GM12878 (cell line): ENCODE data around the gene CEP76. TPM values are rescaled to one million over a fixed set of nuclear protein-coding genes. Genes with fewer than 3 reads are reported as not detected.
A peak's percentile ranks its signal among the peaks of the same experiment; 100 is the strongest.

Source experiments
- ATAC-seq: fragments of 200-7000 bp; cut with Tn5 transposase; 3 replicates; pipeline ENCODE4 v1.9.1; 2020; ENCODE audit warnings: mild to moderate bottlenecking, moderate library complexity
- BruUV-seq: library from RNA; stranded (reverse); fragments of 400-500 nt; replicated peaks from 2 replicates; lab custom pipeline; 2021; lab: Mats Ljungman, UMichigan
- CTCF ChIA-PET: fragments of 300-600 bp; sonication (Branson Sonifier 250); formaldehyde crosslinking; extraction: SDS; loops from one replicate; lab custom pipeline; 2021; ENCODE audit warnings: inconsistent platforms; lab: Yijun Ruan, JAX
- POLR2A ChIA-PET: fragments of 350-600 bp; formaldehyde crosslinking; extraction: SDS; loops from one replicate; lab custom pipeline; 2021; ENCODE audit warnings: inconsistent platforms; lab: Charles Lee
- RAD21 ChIA-PET: fragments of 300-600 bp; sonication (Branson Sonifier 250); formaldehyde crosslinking; loops from one replicate; lab custom pipeline; 2023; ENCODE audit warnings: antibody characterized with exemption; ENCODE audit not compliant: unreplicated experiment; lab: Charles Lee
- SMC1A ChIA-PET: fragments of 300-600 bp; sonication (Branson Sonifier 250); formaldehyde crosslinking; loops from one replicate; lab custom pipeline; 2023; ENCODE audit not compliant: unreplicated experiment, uncharacterized antibody; lab: Charles Lee
- DNase-seq: peaks from one replicate; pipeline ENCODE4 v3.0.0-alpha.2; 2011; ENCODE audit warnings: low read depth, low spot score
- FAIRE-seq: peaks from 3 replicates; lab custom pipeline; 2011; peaks lifted over from hg19 to GRCh38; lab: Jason Lieb, UNC
- H2AFZ ChIP-seq: 2 replicates; pipeline ENCODE4 v1.6.0; 2011; ENCODE audit warnings: low read depth, low read length, control low read depth; ENCODE audit not compliant: control insufficient read depth
- H3K27ac ChIP-seq: 2 replicates; pipeline ENCODE4 v1.5.1; 2011; ENCODE audit warnings: control low read depth; ENCODE audit not compliant: control insufficient read depth, insufficient read depth
- H3K27me3 ChIP-seq, 2 experiments: replicated peaks in 1 of 2; 2 replicates each; pipeline versions ENCODE4 v1.6.0 to v1.6.1; 2011; ENCODE audit warnings: low read length in 1 of 2; ENCODE audit not compliant: control insufficient read depth in 2 of 2, insufficient read depth in 2 of 2
- H3K36me3 ChIP-seq, 2 experiments: 2 replicates each; pipeline ENCODE4 v1.5.1; 2011; ENCODE audit warnings: low read length in 1 of 2; ENCODE audit not compliant: control insufficient read depth in 2 of 2, insufficient read depth in 2 of 2
- H3K4me1 ChIP-seq: 2 replicates; pipeline ENCODE4 v1.6.1; 2011; ENCODE audit warnings: mild to moderate bottlenecking, low read length, moderate library complexity, mixed read lengths; ENCODE audit not compliant: control insufficient read depth, insufficient read depth
- H3K4me2 ChIP-seq: 2 replicates; pipeline ENCODE4 v1.6.0; 2011; ENCODE audit warnings: control low read depth; ENCODE audit not compliant: control insufficient read depth, insufficient read depth
- H3K4me3 ChIP-seq: fragments of 200-600 bp; sonication (generic); 2 replicates; pipeline ENCODE4 v1.5.1; 2016
- H3K79me2 ChIP-seq: 2 replicates; pipeline ENCODE4 v1.6.0; 2011; ENCODE audit warnings: low read length; ENCODE audit not compliant: control insufficient read depth, insufficient read depth
- H3K9ac ChIP-seq: 2 replicates; pipeline ENCODE4 v1.8.0; 2011; ENCODE audit warnings: low read length, control low read depth, mixed read lengths; ENCODE audit not compliant: control insufficient read depth, insufficient read depth
- H3K9me3 ChIP-seq: replicated peaks from 3 replicates; pipeline ENCODE4 v1.5.1; 2011; ENCODE audit warnings: mild to moderate bottlenecking, low read length; ENCODE audit not compliant: control insufficient read depth, insufficient read depth
- H4K20me1 ChIP-seq: 2 replicates; pipeline ENCODE4 v1.6.0; 2011; ENCODE audit not compliant: control insufficient read depth, insufficient read depth
- CBX5 ChIP-seq: sonication (generic); IDR thresholded peaks from 2 replicates; pipeline ENCODE4 v1.6.1; 2016; ENCODE audit warnings: low read depth, moderate library complexity, mild to moderate bottlenecking, inconsistent platforms
- CHD2 ChIP-seq: IDR thresholded peaks from 2 replicates; pipeline ENCODE4 v1.6.1; 2011; ENCODE audit warnings: low read depth, low read length, improper control_type of control experiment, borderline replicate concordance
- IKZF2 ChIP-seq, 2 experiments: fragments of 450-650 bp; IDR thresholded peaks; 2 replicates each; pipeline ENCODE4 v1.6.1; 2017; ENCODE audit warnings: mild to moderate bottlenecking in 2 of 2, moderate library complexity in 2 of 2
- KDM1A ChIP-seq: fragments of 200-600 bp; sonication (generic); IDR thresholded peaks from 2 replicates; pipeline ENCODE4 v1.6.1; 2016; ENCODE audit warnings: borderline replicate concordance
- LARP7 ChIP-seq: fragments of 450-650 bp; IDR thresholded peaks from 2 replicates; pipeline ENCODE4 v1.6.1; 2017; ENCODE audit warnings: mild to moderate bottlenecking
- MTA3 ChIP-seq: IDR thresholded peaks from 2 replicates; pipeline ENCODE4 v1.6.1; 2012; ENCODE audit warnings: low read length, inconsistent platforms, borderline replicate concordance
- MYC ChIP-seq: IDR thresholded peaks from 2 replicates; pipeline ENCODE4 v1.6.1; 2011; ENCODE audit warnings: mild to moderate bottlenecking, low read length, moderate library complexity, inconsistent platforms; ENCODE audit not compliant: insufficient read depth, insufficient replicate concordance, insufficient read length, severe bottlenecking
- NRF1 ChIP-seq: conservative IDR thresholded peaks from 2 replicates; pipeline ENCODE4 v1.6.1; 2011; ENCODE audit warnings: mild to moderate bottlenecking, low read depth, low read length, improper control_type of control experiment
- POLR2AphosphoS5 ChIP-seq: IDR thresholded peaks from 2 replicates; pipeline ENCODE4 v1.6.1; 2011; ENCODE audit warnings: mild to moderate bottlenecking, low read length, inconsistent platforms
- SMAD1 ChIP-seq: fragments of 450-650 bp; IDR thresholded peaks from 2 replicates; pipeline ENCODE4 v1.6.1; 2018; ENCODE audit warnings: mild to moderate bottlenecking, low read depth; ENCODE audit not compliant: partially characterized antibody
- SREBF1 ChIP-seq: IDR thresholded peaks from 2 replicates; pipeline ENCODE4 v1.6.1; 2012; ENCODE audit warnings: mild to moderate bottlenecking, low read length
- SREBF2 ChIP-seq: IDR thresholded peaks from 2 replicates; pipeline ENCODE4 v1.6.1; 2012; ENCODE audit warnings: mild to moderate bottlenecking, low read length
- TARDBP ChIP-seq: IDR thresholded peaks from 2 replicates; pipeline ENCODE4 v1.6.1; 2016; ENCODE audit warnings: borderline replicate concordance
- TBL1XR1 ChIP-seq: IDR thresholded peaks from 2 replicates; pipeline ENCODE4 v1.6.1; 2012; ENCODE audit warnings: low read depth, low read length, improper control_type of control experiment
- WGBS: methylation state at CpG from one replicate; pipeline ENCODE4 v1.1.6; 2016; ENCODE audit warnings: low lambda C conversion rate; ENCODE audit not compliant: insufficient replicate concordance, insufficient coverage; ENCODE audit errors: missing lambda C conversion rate; 5-methylcytosine and 5-hydroxymethylcytosine counted together
- in situ Hi-C: fragments of 300-500 bp; cut with MboI; formaldehyde crosslinking; loops from 9 replicates; pipeline ENCODE4 v1.14.3; 2018; ENCODE audit warnings: mixed read lengths
- intact Hi-C: fragments of 100-400 bp; cut with micrococcal nuclease; formaldehyde crosslinking; loops from one replicate; pipeline ENCODE4 v1.14.2; 2022; ENCODE audit not compliant: unreplicated experiment
- polyA plus RNA-seq, 11 experiments: library from polyadenylated mRNA; depleted of rRNA in 4 of 11; unstranded in 6 of 11; stranded (reverse) in 5 of 11; fragments of >200 nt; fragmentation: Nextera tagmentation in 4 of 11; fragmentation: Illumina TruSeq in 1 of 11; extraction: Ambion mirVana in 4 of 11; extraction: Trizol in 1 of 11; gene quantifications; 1 replicate in 1 of 11; 2 replicates in 10 of 11; pipeline versions ENCODE4 v1.2.1 to v1.2.3, GENCODE V29; 2011 to 2016; ENCODE audit warnings: inconsistent platforms in 2 of 11, missing spikeins in 2 of 11, low read depth in 1 of 11
- total RNA-seq, 4 experiments: library from RNA; depleted of rRNA in 3 of 4; stranded (reverse); fragments of >200 nt in 3 of 4; fragmentation: Illumina TruSeq in 1 of 4; extraction: Trizol in 1 of 4; gene quantifications; 2 replicates each; pipeline versions ENCODE4 v1.2.1 to v1.2.3, GENCODE V29; 2013 to 2021
- TF ChIP-seq, protein P1 (sequence below): IDR thresholded peaks from 2 replicates; pipeline ENCODE4 v1.6.1; 2012; ENCODE audit warnings: mild to moderate bottlenecking, low read depth, low read length
- TF ChIP-seq, protein P2 (sequence below): fragments of 450-650 bp; IDR thresholded peaks from 2 replicates; pipeline ENCODE4 v1.6.1; 2017; ENCODE audit warnings: borderline replicate concordance

Gene CEP76
- total and polyA plus RNA-seq, 10 of the 15 experiments (the other 5 are each of a cell fraction or from before 2014, with no cell fraction given) = 3.9 to 14.9 (median 13.2) TPM

DNA sequence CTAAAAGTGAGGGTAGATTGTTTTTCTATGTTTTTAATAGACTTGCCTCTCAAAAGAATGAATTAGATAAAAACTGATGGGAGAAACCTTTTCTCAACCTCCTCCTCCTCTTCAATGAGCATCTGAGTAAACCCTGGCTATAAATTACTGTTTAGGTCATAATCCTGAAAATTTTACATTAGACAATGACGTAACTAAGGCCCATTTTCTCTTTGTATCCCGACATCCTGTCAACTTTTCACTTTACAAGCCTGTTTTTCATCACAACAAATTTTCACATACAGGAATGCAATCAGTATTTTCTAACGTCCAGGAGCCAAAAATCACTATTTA lies 46.0 kb downstream of the CEP76 start:
- H3K27me3 ChIP-seq = peaks cover 0 to 2% of the 10 kb centered on the region in 2 experiments; a peak in 2 of 4 replicates
- in situ Hi-C loops = no loop called here
- DNase-seq = no peak
- H2AFZ ChIP-seq = no peak overlapping the region
- H3K27ac ChIP-seq = no peak overlapping the region
- no peak overlapping the region for H3K9ac ChIP-seq
- SMC1A ChIA-PET = no interaction called here
- CTCF ChIA-PET = no interaction called here
- H3K79me2 ChIP-seq = no peaks in the 10 kb centered on the region
- RAD21 ChIA-PET = no interaction called here
- POLR2A ChIA-PET = no interaction called here
- no peaks in the 10 kb centered on the region for H3K36me3 ChIP-seq
- H3K9me3 ChIP-seq = no peaks in the 10 kb centered on the region
- FAIRE-seq = no peak
- H4K20me1 ChIP-seq = no peaks in the 10 kb centered on the region
- H3K4me1 ChIP-seq = no peaks in the 10 kb centered on the region
- no peak for ATAC-seq
- 28% methylated on average over 3 of the region's 3 CpGs for WGBS
- intact Hi-C loops = loop anchor here (5.0 kb wide), 1 partner anchor 114 kb away; no protein-coding TSS in a partner anchor
- peak overlapping the region; percentile 28 for H3K4me2 ChIP-seq
- H3K4me3 ChIP-seq = peak overlapping the region; percentile 53; the same call in 1 of the 2 replicates
- no TSS peak for BruUV-seq
- TF ChIP-seq MYC = no peak
- TF ChIP-seq SMAD1 = no peak
- TF ChIP-seq, protein P1, sequence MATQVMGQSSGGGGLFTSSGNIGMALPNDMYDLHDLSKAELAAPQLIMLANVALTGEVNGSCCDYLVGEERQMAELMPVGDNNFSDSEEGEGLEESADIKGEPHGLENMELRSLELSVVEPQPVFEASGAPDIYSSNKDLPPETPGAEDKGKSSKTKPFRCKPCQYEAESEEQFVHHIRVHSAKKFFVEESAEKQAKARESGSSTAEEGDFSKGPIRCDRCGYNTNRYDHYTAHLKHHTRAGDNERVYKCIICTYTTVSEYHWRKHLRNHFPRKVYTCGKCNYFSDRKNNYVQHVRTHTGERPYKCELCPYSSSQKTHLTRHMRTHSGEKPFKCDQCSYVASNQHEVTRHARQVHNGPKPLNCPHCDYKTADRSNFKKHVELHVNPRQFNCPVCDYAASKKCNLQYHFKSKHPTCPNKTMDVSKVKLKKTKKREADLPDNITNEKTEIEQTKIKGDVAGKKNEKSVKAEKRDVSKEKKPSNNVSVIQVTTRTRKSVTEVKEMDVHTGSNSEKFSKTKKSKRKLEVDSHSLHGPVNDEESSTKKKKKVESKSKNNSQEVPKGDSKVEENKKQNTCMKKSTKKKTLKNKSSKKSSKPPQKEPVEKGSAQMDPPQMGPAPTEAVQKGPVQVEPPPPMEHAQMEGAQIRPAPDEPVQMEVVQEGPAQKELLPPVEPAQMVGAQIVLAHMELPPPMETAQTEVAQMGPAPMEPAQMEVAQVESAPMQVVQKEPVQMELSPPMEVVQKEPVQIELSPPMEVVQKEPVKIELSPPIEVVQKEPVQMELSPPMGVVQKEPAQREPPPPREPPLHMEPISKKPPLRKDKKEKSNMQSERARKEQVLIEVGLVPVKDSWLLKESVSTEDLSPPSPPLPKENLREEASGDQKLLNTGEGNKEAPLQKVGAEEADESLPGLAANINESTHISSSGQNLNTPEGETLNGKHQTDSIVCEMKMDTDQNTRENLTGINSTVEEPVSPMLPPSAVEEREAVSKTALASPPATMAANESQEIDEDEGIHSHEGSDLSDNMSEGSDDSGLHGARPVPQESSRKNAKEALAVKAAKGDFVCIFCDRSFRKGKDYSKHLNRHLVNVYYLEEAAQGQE = no peak
- TF ChIP-seq IKZF2 (IDR thresholded peaks at IDR 0.05) = no peak
- TF ChIP-seq POLR2AphosphoS5 = no peak
- no peak for TF ChIP-seq KDM1A
- TF ChIP-seq CBX5 = no peak
- TF ChIP-seq SREBF2 = no peak
- no peak for TF ChIP-seq LARP7
- no peak for TF ChIP-seq TBL1XR1
- TF ChIP-seq MTA3 = no peak
- TF ChIP-seq, protein P2, sequence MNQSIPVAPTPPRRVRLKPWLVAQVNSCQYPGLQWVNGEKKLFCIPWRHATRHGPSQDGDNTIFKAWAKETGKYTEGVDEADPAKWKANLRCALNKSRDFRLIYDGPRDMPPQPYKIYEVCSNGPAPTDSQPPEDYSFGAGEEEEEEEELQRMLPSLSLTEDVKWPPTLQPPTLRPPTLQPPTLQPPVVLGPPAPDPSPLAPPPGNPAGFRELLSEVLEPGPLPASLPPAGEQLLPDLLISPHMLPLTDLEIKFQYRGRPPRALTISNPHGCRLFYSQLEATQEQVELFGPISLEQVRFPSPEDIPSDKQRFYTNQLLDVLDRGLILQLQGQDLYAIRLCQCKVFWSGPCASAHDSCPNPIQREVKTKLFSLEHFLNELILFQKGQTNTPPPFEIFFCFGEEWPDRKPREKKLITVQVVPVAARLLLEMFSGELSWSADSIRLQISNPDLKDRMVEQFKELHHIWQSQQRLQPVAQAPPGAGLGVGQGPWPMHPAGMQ = no peak
- TF ChIP-seq SREBF1 = no peak
- TF ChIP-seq TARDBP = no peak
- TF ChIP-seq CHD2 = no peak
- no peak for TF ChIP-seq NRF1
